NCI-H1694 treated with DMSO at 0.1 percent for 48 hours (cell line): ENCODE data around the gene PHLPP2.
"Not testable (repeated sequence)": the region's sequence is repeated elsewhere in the genome, so short reads cannot be mapped to it uniquely, and the experiment has no call there.

Experiments used
- DNase-seq: peaks from one replicate; lab custom pipeline; 2025; lab: John Stamatoyannopoulos, UW

PHLPP2 gene

DNA sequence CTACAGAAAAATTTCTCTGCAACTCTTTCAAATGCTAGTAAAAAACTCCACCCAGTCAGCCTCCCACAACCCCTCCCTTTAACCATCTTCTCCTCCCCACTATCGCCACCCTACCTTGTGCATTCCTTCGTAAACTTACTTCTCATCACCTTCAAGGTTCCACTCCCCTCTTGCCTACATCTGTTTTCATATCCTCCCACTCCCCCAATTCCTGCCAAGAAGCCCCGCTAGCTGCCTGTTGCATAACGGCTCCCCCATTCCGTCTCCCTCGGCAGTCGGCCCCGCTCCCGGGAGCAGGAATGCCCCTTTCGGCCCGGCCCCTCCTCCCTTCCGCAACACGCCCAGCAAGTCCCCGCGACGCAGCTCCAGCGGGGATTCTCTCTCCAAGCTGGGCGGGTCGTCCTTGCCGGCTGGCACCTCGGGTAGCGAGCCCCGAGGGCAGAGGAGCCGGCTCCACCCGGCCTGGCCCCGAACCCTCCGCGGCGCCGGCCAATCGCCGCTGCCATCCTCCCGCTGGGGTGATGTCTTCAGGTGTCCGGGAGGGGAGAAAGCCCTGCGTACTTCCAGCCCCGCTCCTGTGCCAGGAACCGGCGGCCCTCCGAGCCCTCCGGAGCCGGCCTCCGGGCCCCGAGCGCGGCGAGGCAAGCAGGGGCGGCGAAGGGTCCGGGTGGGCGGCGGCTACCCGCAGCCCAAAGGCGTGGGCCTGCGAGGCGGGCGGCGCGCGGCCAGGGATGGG lies 1.5 kb downstream of the PHLPP2 start:
- peak; percentile 17 for DNase-seq

DNA sequence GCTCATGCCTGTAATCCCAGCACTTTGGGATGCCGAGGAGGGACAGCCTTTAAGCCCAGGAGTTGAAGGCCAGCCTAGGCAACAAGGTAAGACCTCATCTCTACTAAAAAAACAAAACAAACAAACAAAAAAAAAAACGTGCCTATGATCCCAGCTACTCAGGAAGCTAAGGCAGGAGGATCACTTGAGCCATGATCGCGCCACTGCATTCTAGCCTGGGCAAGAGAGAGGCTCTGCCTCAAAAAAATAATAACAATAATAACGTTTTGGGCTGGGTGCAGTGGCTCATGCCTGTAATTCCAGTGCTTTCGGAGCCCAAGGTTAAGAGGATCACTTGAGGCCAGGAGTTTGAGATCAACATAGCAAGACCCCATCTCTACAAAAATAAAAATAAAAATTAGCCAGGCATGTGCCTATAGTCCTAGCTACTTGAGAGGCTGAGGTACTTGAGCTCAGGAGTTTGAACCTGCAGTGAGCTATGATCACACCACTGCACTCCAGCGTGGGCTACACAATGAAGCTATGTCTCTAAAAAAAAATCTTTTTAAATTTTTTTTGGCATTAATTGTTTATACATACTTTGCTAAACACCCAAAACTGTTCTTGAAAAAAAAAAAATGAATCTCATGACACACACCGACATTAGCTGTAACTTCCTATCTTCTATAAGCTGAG lies 3.3 kb downstream of the PHLPP2 start:
- DNase-seq = no peak

GRCh38 chr16:71712501-71712900 lies 12.0 kb downstream of the PHLPP2 start:
- DNase-seq = no peak

DNA sequence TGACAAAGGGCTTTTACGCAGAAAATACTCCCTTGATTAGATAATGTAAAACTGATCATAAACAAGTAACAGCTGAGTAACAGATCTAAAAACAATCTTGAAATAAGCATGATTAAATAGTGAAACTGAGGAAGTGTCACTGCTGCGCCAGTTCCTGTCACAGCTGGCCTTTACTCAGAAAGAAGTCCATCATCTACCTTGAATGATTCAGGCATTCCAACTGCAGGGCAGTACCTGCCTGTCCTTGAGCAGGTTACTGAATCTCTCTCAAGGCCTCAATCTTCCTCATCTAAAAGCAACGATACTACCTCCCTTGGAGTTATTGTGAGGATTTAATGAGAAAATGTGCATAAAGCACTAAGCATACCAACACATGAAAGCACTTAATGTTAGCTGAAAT lies 12.7 kb downstream of the PHLPP2 start:
- DNase-seq = no peak

DNA sequence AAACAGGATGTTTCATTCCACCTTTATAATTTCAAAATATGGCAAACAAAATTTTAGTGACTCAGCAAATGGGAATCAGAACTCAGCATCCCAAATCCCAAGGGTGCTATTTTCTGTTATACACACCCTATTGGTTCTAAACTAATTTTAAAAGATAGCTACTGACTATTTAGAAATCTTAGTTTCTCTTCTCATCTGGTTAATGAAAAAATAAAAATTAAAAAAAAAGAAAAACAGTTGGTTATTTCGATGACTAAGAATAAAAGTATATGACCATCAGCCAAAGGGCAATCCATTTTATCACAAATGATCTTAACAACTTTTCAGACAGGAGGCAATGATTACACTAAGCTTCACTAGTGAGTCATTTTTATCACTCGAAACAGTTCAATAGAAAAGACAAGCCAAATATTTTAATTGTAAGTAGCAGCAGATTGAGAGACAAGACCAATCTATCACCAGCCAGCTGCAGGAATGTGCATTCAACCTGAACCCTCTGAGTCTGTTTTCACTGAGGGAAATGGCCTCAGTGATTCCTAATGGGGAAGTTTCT lies 15.2 kb downstream of the PHLPP2 start:
- no peak for DNase-seq

DNA sequence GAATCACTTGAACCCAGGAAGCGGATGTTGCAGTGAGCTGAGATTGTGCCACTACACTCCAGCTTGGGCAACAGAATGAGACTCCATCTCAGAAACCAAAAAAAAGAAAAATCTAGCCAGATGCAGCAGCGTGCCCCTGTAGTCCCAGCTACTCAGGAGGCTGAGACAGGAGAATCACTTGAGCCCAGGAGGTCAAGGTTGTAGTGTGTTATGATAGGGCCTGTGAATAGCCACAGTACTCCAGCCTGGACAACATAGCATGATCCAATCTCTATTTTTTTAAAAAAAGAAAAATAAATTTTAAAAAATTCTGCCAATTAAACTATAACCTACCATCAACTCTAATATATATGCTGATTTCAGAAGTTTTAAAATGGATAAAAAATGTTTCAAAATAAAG lies 15.8 kb downstream of the PHLPP2 start:
- DNase-seq = no peak

- no peak for DNase-seq
Measured at GRCh38 chr16:71707199-71707598, 17.3 kb downstream of the PHLPP2 start.

DNA sequence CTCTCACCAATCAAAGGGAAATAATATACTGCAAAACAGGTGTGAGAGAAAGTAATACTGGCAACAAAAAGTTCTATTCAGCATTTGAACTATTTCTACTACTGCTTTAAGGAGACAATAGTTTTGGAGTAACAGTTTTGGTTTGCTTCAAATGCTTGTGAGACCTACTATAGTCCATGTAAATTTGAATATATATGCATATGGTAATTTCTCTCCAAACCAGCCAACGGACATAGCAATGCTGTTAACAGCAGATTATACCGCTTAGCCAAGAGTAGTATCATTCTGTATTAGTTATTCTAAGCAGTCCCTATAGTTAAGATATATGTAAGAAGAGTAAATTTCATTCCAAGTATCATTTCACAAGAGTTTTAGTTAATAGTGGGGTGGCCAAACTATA lies 18.5 kb downstream of the PHLPP2 start:
- no peak for DNase-seq

GRCh38 chr16:71703333-71703732 lies 21.2 kb downstream of the PHLPP2 start:
- no peak for DNase-seq

DNA sequence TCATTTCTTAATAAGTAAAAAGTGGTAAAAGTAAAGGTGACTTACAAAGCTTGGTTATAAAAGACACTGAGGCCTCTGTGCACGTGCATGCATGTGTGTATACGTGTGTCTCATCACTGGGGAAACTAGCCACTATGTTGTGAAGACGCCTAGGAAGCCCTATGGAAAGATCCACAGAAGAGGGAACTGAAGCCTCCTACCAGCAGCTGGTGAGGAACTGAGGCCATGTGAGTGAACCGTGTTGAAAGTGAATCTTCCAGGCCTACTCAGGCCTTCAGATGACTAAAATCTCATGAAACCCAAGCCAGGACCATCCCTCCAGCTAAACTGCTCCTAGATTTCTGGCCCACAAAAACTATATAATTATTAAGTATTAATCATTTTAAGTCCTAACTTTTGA lies 23.7 kb downstream of the PHLPP2 start:
- no peak for DNase-seq

DNA sequence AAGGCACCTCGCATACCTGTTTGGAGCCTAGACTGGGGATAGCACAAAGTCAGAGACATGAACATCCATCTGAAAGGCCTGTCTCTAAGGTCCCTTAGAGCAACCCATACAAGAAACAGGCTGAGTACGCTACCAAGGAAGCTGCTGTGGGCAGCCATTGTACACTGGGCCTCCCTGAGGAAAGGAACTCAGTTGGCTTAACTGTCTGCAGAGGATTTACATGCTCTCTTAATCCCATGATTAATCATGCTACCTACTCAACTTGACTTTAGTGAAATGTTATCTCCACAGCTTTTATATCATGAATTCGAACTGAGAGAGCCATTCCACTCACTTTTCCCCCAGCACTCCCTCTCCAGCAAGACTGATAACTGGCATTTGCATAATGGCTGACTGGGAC lies 26.0 kb downstream of the PHLPP2 start:
- no peak for DNase-seq

- no peak for DNase-seq
Measured at GRCh38 chr16:71693164-71693563, 31.3 kb downstream of the PHLPP2 start.

- no peak for DNase-seq
Measured at GRCh38 chr16:71689901-71690300, 34.6 kb downstream of the PHLPP2 start.

DNA sequence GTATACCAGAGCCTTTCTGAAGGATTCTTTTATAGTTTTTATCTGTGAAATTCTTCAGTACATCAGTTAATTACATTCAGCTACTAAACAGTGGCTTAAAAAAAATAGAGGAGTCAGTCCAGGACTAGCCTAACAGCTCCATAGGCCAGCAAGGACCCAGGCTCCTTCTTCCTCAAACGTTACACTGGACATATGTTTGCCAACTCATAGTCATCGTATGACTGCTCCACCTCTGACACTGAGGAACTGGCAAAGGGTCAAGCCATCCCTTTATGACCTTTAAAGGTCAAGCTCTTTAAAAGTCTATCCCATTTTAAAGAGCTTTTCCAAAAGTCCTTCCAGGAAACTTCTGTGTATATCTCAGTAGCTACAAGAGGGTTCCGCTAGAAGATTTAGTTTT lies 36.6 kb downstream of the PHLPP2 start:
- DNase-seq = no peak

- DNase-seq = not testable (repeated sequence)
Measured at GRCh38 chr16:71684280-71684679, 40.2 kb downstream of the PHLPP2 start.

DNA sequence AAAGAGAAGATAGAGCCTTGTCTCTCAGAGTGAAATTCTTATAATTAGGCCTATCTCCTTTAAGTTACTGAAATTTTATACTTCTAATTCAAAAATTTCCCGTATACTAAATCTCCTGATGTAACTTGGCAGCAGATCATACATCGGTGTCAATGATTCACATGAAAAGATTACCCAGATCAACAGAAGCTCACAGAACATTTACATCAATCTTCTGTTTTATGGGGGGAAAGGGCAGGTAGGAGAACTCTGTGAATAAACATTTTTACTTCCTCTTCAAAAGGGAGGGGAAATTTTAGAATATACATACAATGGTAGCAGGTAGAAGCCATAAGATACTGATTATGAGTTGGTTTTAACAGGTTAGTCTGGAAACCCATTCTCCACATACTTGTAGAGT lies 43.1 kb downstream of the PHLPP2 start:
- DNase-seq = no peak

DNA sequence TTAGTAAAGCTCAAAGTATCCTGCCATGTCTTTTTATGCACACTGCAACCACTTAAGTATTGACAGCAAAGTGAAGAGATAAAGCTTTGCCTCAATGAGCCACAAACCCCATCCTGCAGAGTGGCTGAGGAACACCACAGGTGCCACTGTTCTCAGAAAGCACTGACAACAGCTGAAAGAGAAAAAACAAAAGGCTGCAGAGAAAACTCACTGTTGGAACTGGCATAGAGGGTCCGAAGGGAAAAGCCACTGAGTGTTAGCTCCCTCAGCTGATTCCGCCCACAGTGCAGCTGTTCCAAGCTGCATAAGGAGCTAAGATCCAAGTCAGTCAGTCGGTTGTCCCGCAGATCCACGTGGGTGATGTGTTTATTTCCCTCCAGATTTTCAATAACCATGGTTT lies 48.3 kb downstream of the PHLPP2 start:
- no peak for DNase-seq

- DNase-seq = no peak
Measured at GRCh38 chr16:71675380-71675779, 49.1 kb downstream of the PHLPP2 start.

- DNase-seq = no peak
Measured at GRCh38 chr16:71674229-71674628, 50.3 kb downstream of the PHLPP2 start.

- no peak for DNase-seq
Measured at GRCh38 chr16:71673582-71673973, 50.9 kb downstream of the PHLPP2 start.

GRCh38 chr16:71672803-71673581 lies 51.5 kb downstream of the PHLPP2 start:
- no peak for DNase-seq

DNA sequence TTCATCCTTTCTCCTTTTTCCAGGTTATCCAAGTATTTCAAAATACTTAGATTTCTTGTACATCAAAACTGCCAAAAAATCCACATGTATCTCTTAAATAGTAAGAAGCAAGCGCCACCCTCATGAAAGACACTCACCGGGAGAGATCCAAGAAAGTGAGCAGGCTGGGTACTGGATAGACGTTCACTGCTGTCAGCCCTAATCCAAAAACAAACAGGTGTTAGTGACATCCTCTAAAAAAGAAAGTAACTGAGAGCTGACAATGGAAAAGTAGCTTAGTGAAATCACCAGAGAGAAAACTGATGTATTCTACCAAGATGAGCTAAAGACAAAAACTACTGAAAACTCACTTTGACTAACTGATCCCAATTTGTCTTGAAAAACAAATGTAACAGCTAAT lies 52.4 kb downstream of the PHLPP2 start:
- DNase-seq = no peak

DNA sequence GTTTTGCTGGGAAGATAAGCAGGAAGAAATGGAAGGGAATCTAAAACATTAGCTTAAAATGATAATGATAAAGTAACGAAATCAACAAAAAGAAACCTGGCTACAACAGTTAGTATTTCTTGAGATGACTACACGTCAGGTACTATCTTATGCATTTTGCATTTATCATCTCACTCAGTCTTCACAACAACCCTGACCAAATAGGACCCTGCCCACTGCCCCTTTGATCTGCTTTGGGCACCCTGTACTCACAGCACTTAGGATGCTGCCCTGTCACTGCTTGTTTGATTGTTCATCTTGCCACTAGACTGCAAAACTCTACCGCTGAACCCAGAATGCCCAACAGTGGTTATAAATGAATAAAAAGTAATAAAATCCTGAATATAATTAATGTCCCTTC lies 53.3 kb downstream of the PHLPP2 start:
- no peak for DNase-seq
